NCI-H1092 (cell line): Measurements from ENCODE around the gene C19orf12.

Source experiments
- DNase-seq: peaks from one replicate; lab custom pipeline; 2025; lab: John Stamatoyannopoulos, UW

The C19orf12 gene

GRCh38 chr19:29663861-29664752 lies 51.0 kb downstream of the C19orf12 start:
- no peak for DNase-seq

DNA sequence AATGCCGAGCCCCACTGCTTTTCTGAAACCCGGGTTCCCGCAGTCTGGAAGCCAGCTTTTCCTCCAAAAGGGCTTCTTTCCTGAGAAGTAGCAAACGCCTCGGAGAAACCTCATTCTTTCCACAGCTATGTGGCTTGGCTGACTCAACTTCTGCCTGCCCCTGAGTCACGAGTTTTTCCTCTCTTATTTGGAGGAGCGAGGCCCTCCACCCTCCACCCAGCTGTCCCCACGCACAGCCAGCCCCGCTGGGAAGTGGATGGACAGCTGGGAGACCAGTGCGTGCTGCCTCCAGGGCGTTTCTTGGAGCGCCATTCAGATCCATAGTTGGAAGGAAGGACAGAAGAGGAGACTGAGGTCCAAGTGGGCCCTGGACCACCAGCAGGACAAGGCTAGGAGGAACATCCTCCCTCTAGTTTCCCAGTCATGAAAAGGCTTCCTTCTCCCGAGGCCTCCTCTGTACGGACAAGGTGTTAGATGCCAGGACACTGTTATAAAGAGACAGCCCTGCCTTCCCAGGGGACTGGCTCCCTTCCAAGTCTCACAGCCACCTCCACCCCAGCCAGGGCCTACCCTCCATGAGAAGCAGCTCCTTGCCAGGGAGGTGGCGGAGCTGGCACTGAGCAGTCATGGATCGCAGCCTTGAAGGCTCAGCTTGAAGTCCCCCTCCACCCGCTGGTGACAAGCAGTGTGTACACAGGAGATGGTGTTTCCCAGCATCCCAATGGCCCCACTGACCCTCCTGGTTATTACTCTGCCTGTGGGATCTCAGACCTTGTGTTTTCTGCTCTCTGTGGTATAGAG lies 52.3 kb downstream of the C19orf12 start:
- no peak for DNase-seq

- no peak for DNase-seq
Measured at GRCh38 chr19:29662278-29662603, 52.8 kb downstream of the C19orf12 start.

DNA sequence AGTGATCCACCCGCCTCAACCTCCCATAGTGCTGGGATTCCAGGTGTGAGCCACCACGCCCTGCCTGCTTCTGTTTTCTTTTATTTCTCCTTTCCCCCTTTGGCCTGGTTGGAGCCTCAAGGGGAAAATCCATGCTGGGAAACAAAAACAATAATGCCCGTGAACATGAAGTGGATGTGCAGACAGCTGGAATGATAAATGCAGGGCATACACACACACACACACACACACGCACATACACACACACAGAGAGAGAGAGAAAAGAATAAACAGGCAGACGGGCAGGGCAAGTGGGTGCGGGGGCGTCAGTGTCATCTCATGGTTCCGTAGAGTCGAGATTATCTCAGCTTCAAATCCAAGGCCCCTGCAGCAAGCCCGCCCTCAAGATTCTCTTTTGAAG lies 54.2 kb downstream of the C19orf12 start:
- DNase-seq: no peak

GRCh38 chr19:29658221-29658991 lies 56.7 kb downstream of the C19orf12 start:
- DNase-seq: no peak

DNA sequence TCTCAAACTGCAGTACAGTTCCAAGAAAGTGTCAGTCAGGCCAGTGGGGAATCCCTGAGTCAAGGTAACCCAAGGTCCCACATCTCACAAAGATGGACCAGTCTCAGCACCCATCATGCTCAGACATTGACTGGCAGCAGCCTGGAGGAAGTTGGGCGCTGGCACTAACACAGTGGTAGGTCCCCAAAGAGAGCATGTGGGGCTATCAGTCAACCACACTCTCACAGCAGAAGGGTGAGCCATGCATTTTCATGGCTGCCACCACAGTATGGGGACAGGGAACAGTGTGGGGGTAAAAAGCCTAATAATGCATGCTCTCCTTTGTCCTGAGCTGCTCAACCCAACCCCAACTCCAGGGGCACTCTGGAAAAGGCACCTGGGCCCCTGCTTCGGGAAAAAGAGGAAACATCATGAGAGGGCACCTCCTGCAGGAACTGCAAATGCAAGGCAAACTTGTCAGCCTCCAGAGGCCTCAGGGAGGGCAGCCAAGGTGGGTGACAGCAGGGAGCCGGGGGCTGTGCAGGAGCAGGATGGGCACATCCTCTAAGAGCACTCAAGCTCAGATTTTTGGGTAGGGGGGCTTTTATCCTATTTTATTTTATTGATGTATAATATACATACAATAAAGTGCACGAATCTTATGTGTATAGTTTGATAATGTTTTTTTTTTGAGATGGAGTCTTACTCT lies 59.3 kb downstream of the C19orf12 start:
- DNase-seq: no peak

- DNase-seq: no peak
Measured at GRCh38 chr19:29653398-29653797, 61.7 kb downstream of the C19orf12 start.

DNA sequence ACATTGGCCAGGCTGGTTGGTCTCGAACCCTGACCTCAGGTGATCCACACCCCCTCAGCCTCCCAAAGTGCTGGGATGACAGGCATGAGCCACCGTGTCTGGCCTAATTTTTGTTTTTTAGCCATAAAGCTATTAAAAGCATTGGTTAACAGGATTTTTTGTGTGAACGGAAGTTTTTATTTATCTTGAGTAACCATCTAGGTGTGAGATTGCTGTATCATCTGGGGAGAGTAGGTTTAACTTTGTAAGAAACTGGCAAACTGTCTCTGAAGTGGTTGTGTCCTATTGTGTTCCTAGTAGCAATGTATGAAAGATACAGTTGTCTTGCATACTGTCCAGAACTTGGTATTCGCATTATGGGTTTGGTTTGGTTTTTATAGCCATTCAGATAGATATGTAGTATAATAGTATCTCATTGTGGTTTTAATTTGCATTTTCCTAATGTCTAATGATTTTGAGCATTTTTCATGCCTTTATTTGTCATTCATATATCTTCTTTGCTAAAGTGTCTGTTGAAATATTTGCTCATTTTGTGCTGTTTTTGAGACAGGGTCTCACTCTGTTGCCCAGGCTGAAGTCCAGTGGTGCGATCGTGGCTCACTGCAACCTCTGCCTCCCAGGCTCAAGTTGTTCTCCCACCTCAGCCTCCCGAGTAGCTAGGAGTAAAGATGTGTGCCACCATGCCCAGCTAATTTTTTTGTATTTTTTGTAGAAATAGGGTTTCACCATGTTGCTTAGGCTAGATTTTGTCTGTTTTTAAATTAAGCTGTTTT lies 63.3 kb downstream of the C19orf12 start:
- no peak for DNase-seq

GRCh38 chr19:29650772-29651387 lies 64.2 kb downstream of the C19orf12 start:
- DNase-seq: no peak
